Prostate gland (tissue), 2 donors: Measurements from ENCODE around the gene PITPNC1. TPM values are rescaled to one million over a fixed set of nuclear protein-coding genes. Genes with fewer than 3 reads are reported as not detected.
"Not testable (repeated sequence)": the region's sequence is repeated elsewhere in the genome, so short reads cannot be mapped to it uniquely, and the experiment has no call there.

Source experiments
- DNase-seq: peaks from one replicate; pipeline ENCODE4 v3.0.0-alpha.2; 2019; ENCODE audit warnings: low spot score
- H3K27ac ChIP-seq, 2 donors: fragments of 200-600 bp; sonication (generic); 2 replicates each; pipeline ENCODE4 v1.5.1; 2017 to 2019
- H3K27me3 ChIP-seq: fragments of 200-600 bp; sonication (generic); replicated peaks from 2 replicates; pipeline ENCODE4 v1.5.1; 2019; ENCODE audit not compliant: insufficient read depth
- H3K36me3 ChIP-seq, 2 donors: fragments of 200-600 bp; sonication (generic); 1 replicate in 1 of 2; 2 replicates in 1 of 2; pipeline versions ENCODE4 v1.5.1 to v1.8.1; 2017 to 2019
- H3K4me1 ChIP-seq: fragments of 200-600 bp; sonication (generic); replicated peaks from 2 replicates; pipeline ENCODE4 v1.5.1; 2019
- H3K4me3 ChIP-seq, 2 donors: fragments of 200-600 bp; sonication (generic); 2 replicates each; pipeline ENCODE4 v1.5.1; 2017 to 2019
- H3K9me3 ChIP-seq: fragments of 200-600 bp; sonication (generic); 2 replicates; pipeline ENCODE4 v1.5.1; 2017
- CTCF ChIP-seq, 4 experiments: fragments of 200-600 bp in 2 of 4; fragments of 450-650 bp in 2 of 4; sonication (generic) in 2 of 4; IDR thresholded peaks; 1 replicate in 3 of 4; 2 replicates in 1 of 4; pipeline ENCODE4 v1.5.1; 2016 to 2019; ENCODE audit warnings: antibody characterized with exemption in 4 of 4, mild to moderate bottlenecking in 2 of 4, moderate library complexity in 2 of 4
- POLR2A ChIP-seq: fragments of 450-650 bp; IDR thresholded peaks from one replicate; pipeline ENCODE4 v1.6.1; 2016; ENCODE audit warnings: antibody characterized with exemption, mild to moderate bottlenecking
- POLR2AphosphoS5 ChIP-seq: sonication (generic); formaldehyde crosslinking; IDR thresholded peaks from one replicate; pipeline ENCODE4 v1.6.1; 2017; ENCODE audit warnings: antibody characterized with exemption
- WGBS: methylation state at CpG from one replicate; pipeline ENCODE4 v1.1.5; 2018; 5-methylcytosine and 5-hydroxymethylcytosine counted together
- intact Hi-C: fragments of 100-400 bp; cut with DNase I; formaldehyde crosslinking; loops from one replicate; pipeline ENCODE4 v1.14.2; 2022
- total RNA-seq, 2 donors: library from RNA; depleted of rRNA; stranded (reverse); fragments of >200 nt; gene quantifications; one replicate each; pipeline ENCODE4 v1.1.0, GENCODE V29; 2016

PITPNC1 gene
- total RNA-seq, 2 donors from 2014 or later = 10.1 to 12.9 TPM

GRCh38 chr17:67577429-67578141, 200.5 kb downstream of the PITPNC1 start:
- intact Hi-C loops = no loop called here
- Histone ChIP-seq H3K4me1 (no peaks in the 10 kb centered on the region), H3K27me3 (no peaks in the 10 kb centered on the region), H3K9me3 (no peaks in the 10 kb centered on the region), H3K27ac (no peak overlapping the region), H3K36me3 (no peaks in the 10 kb centered on the region), H3K4me3 (no peak overlapping the region)
- 81% methylated on average over 8 of the region's 8 CpGs for WGBS
- no peak for DNase-seq
- TF ChIP-seq POLR2AphosphoS5 (no peak), POLR2A (no peak), CTCF (IDR thresholded peaks at IDR 0.05) (no peak)

DNA sequence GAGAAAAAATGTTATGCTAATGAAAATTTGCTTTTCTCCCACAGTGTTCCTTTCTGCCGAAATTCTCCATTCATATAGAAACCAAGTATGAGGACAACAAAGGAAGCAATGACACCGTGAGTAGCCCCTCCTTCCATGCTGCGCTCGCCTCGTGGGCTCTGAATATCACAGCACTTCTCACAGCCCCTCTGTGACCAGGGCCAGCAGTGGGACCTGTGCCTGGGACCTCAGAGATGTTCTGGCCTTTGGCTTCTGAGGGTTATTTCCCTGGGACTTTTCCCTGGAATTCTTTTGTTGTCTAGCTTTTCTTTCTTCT, 201.0 kb downstream of the PITPNC1 start:
- WGBS = 68% methylated on average over 5 of the region's 5 CpGs
- H3K36me3 ChIP-seq = no peaks in the 10 kb centered on the region
- TF ChIP-seq POLR2AphosphoS5 (no peak), POLR2A (no peak), CTCF (IDR thresholded peaks at IDR 0.05) (no peak)
- H3K9me3 ChIP-seq = no peaks in the 10 kb centered on the region
- no peak overlapping the region for H3K27ac ChIP-seq
- H3K27me3 ChIP-seq = no peaks in the 10 kb centered on the region
- no peaks in the 10 kb centered on the region for H3K4me1 ChIP-seq
- intact Hi-C loops = no loop called here
- no peak overlapping the region for H3K4me3 ChIP-seq
- no peak for DNase-seq

GRCh38 chr17:67578679-67579405, 201.8 kb downstream of the PITPNC1 start:
- intact Hi-C loops, DNase-seq, H3K27ac ChIP-seq, H3K36me3 ChIP-seq, H3K9me3 ChIP-seq, H3K27me3 ChIP-seq, H3K4me1 ChIP-seq, H3K4me3 ChIP-seq: not testable (repeated sequence)
- WGBS = 89% methylated on average over 9 of the region's 9 CpGs

DNA sequence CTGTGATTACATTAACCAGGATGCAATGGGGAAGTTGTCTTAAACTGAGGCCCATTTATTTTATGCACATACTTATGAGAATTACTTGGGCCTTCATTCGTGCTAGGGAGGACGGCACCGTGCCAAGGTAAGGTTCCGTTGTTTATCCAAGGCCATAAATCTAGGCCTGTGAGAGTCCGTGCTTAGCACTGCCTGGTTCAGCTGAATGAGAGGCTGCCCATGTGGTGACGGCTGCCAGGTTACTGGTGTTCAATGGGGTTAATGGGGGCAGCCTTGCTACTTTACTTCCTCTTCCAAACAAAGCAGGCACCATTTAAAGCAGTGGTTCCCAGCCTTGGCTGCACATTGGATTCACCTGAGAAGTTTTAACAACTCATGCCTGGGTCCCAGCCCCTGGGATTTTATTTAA, 205.6 kb downstream of the PITPNC1 start:
- no peaks in the 10 kb centered on the region for H3K4me1 ChIP-seq
- no peak overlapping the region for H3K4me3 ChIP-seq
- intact Hi-C loops = no loop called here
- peak; percentile 91 for DNase-seq
- H3K9me3 ChIP-seq = no peaks in the 10 kb centered on the region
- 7% methylated on average over 6 of the region's 6 CpGs for WGBS
- no peaks in the 10 kb centered on the region for H3K27me3 ChIP-seq
- TF ChIP-seq CTCF (IDR thresholded peaks at IDR 0.05) (no peak), POLR2AphosphoS5 (peak; percentile 80)
- peak overlapping the region; percentile 28 to 35 for H3K27ac ChIP-seq
- H3K36me3 ChIP-seq = no peaks in the 10 kb centered on the region

DNA sequence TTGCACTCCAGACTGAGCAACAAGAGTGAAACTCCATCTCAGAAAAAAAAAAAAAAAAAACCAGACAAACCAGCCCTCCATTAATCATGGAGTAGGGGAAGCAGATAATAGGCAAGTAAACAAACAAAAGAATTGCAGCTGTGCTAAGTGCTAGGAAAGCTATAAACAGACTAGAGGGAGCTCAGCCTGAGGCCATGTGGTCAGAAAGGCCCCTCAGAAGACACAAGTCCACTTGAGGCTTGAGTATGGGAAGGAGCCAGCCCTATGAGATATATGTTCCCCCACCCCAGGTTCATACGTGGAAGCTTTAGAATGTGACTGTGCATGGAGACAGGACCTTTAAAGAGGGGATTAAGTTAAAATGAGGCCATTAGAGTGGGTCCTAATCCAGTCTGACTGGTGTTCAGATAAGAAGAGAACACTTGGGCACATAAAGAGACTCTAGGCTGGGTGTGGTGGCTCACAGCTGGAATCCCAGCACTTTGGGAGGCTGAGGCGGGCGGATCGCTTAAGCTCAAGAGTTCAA, 208.1 kb downstream of the PITPNC1 start:
- no peaks in the 10 kb centered on the region for H3K9me3 ChIP-seq
- intact Hi-C loops = no loop called here
- H3K27me3 ChIP-seq = no peaks in the 10 kb centered on the region
- 89% methylated on average over 4 of the region's 4 CpGs for WGBS
- no peak for DNase-seq
- no peaks in the 10 kb centered on the region for H3K4me1 ChIP-seq
- TF ChIP-seq POLR2AphosphoS5 (peak; percentile 11), CTCF (IDR thresholded peaks at IDR 0.05) (no peak), POLR2A (no peak)
- no peaks in the 10 kb centered on the region for H3K36me3 ChIP-seq
- no peak overlapping the region for H3K27ac ChIP-seq
- H3K4me3 ChIP-seq = no peak overlapping the region
